Keratinocyte (primary cell): ENCODE results near the gene NPAS3. TPM values are rescaled to one million over a fixed set of nuclear protein-coding genes. Genes with fewer than 3 reads are reported as not detected.

Experiments used
- DNase-seq: peaks from one replicate; pipeline ENCODE4 v3.0.0-alpha.2; 2011; ENCODE audit warnings: low read depth, missing footprints, low spot score
- FAIRE-seq: peaks from 2 replicates; lab custom pipeline; 2011; peaks lifted over from hg19 to GRCh38; lab: Jason Lieb, UNC
- H2AFZ ChIP-seq: 2 replicates; pipeline ENCODE4 v1.6.0; 2012; ENCODE audit warnings: low read length, control low read depth, inconsistent platforms; ENCODE audit not compliant: control insufficient read depth
- H3K27ac ChIP-seq: 2 replicates; pipeline ENCODE4 v1.5.1; 2011; ENCODE audit warnings: low read length; ENCODE audit not compliant: control insufficient read depth, insufficient read depth
- H3K27me3 ChIP-seq: 3 replicates; pipeline ENCODE4 v1.6.0; 2011; ENCODE audit warnings: low read length; ENCODE audit not compliant: control insufficient read depth, insufficient read depth; ENCODE audit errors: extremely low read depth
- H3K36me3 ChIP-seq, 2 experiments: 2 replicates in 1 of 2; 3 replicates in 1 of 2; pipeline ENCODE4 v1.5.1; 2011; ENCODE audit warnings: low read length in 2 of 2, mild to moderate bottlenecking in 1 of 2; ENCODE audit not compliant: control insufficient read depth in 2 of 2, insufficient read depth in 2 of 2; ENCODE audit errors: extremely low read depth in 1 of 2
- H3K4me1 ChIP-seq: 3 replicates; pipeline ENCODE4 v1.5.1; 2011; ENCODE audit warnings: low read length; ENCODE audit not compliant: control insufficient read depth, insufficient read depth; ENCODE audit errors: extremely low read depth
- H3K4me2 ChIP-seq: 3 replicates; pipeline ENCODE4 v1.6.0; 2011; ENCODE audit warnings: low read depth, low read length; ENCODE audit not compliant: control insufficient read depth, insufficient read depth; ENCODE audit errors: extremely low read depth
- H3K4me3 ChIP-seq, 3 experiments: fragments of 200-600 bp in 1 of 3; sonication (generic) in 1 of 3; 2 replicates in 2 of 3; 3 replicates in 1 of 3; pipeline ENCODE4 v1.5.1; 2011 to 2016; ENCODE audit warnings: low read length in 3 of 3, mild to moderate bottlenecking in 3 of 3, control low read depth in 2 of 3, inconsistent platforms in 1 of 3, low read depth in 1 of 3, mixed read lengths in 1 of 3, mixed run types in 1 of 3, moderate library complexity in 1 of 3; ENCODE audit not compliant: control insufficient read depth in 2 of 3, insufficient read depth in 2 of 3; ENCODE audit errors: extremely low read depth in 1 of 3
- H3K79me2 ChIP-seq: 2 replicates; pipeline ENCODE4 v1.6.0; 2012; ENCODE audit warnings: low read length; ENCODE audit not compliant: control insufficient read depth, insufficient read depth
- H3K9ac ChIP-seq: 3 replicates; pipeline ENCODE4 v1.6.0; 2011; ENCODE audit warnings: low read length; ENCODE audit not compliant: control insufficient read depth, insufficient read depth; ENCODE audit errors: extremely low read depth
- H3K9me1 ChIP-seq: 3 replicates; pipeline ENCODE4 v1.6.0; 2011; ENCODE audit warnings: low read length; ENCODE audit not compliant: control insufficient read depth, insufficient read depth; ENCODE audit errors: extremely low read depth
- H3K9me3 ChIP-seq: 2 replicates; pipeline ENCODE4 v1.5.1; 2012; ENCODE audit warnings: low read depth, low read length; ENCODE audit not compliant: control insufficient read depth
- H4K20me1 ChIP-seq: 3 replicates; pipeline ENCODE4 v1.6.0; 2011; ENCODE audit warnings: low read length; ENCODE audit not compliant: control insufficient read depth, insufficient read depth; ENCODE audit errors: extremely low read depth
- EZH2 ChIP-seq: IDR thresholded peaks from one replicate; pipeline ENCODE4 v1.6.1; 2012; ENCODE audit warnings: inconsistent platforms, mild to moderate bottlenecking, low read length, moderate library complexity
- dilution Hi-C: fragments of 300-500 bp; cut with MboI; formaldehyde crosslinking; loops from one replicate; pipeline ENCODE4 v1.7.0; 2020; ENCODE audit warnings: low sequenced_read_pairs; ENCODE audit not compliant: extremely low pct_ligation_motif_present
- polyA plus RNA-seq, 5 experiments: library from polyadenylated mRNA; depleted of rRNA in 3 of 5; stranded (reverse) in 3 of 5; stranded (forward) in 1 of 5; unstranded in 1 of 5; fragments of >200 nt; gene quantifications; 1 replicate in 1 of 5; 2 replicates in 3 of 5; 3 replicates in 1 of 5; pipeline versions ENCODE4 v1.2.1 to v1.2.3, GENCODE V29; 2011 to 2012; ENCODE audit warnings: missing spikeins in 2 of 5, low read depth in 1 of 5, low replicate concordance in 1 of 5
- TF ChIP-seq, protein P1 (sequence below), 3 experiments: IDR thresholded peaks in 1 of 3; conservative IDR thresholded peaks in 1 of 3; optimal IDR thresholded peaks in 1 of 3; 2 replicates in 2 of 3; 3 replicates in 1 of 3; pipeline versions ENCODE3 to v1.5.1; 2011; ENCODE audit warnings: low read length in 3 of 3, mild to moderate bottlenecking in 3 of 3, moderate library complexity in 2 of 3, control low read depth in 1 of 3, inconsistent platforms in 1 of 3; ENCODE audit not compliant: insufficient read depth in 2 of 3; ENCODE audit errors: extremely low read depth in 1 of 3

The NPAS3 gene
- polyA plus RNA-seq, 1 donor (not counting 4 experiments of a cell fraction or from before 2014, with no cell fraction given) = 0.07 TPM

DNA sequence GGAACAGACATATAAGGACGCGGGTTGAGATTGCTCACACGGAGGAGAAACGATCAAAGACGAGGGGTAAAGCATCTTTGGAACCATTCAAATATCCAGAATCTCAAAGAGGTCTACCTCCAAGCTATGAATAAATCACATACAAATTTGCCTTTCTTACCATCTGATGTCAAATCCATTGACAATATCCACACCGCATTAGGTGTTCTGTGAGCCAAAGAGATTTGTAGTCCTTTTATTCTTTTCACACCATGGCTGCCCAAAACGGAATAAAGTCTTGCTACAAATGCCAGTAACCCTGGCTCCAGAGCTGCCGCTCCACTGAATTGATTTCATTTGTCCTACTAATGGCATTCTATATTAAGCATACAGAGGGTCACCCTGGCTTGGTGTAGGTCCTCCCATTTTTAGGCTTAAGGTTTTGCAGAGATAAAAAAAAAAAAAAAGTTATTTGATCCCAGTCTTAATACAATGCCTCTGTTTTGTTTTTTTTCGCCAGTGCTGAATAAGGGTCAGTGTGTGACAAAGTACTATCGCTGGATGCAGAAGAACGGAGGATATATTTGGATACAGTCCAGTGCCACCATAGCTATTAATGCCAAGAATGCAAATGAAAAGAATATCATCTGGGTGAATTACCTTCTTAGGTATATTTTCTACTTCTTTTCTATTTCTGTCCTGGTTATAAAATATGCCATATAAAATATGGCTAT is 854.9 kb downstream of the NPAS3 start:
- DNase-seq (no peak), FAIRE-seq (no peak)
- no peak for TF ChIP-seq EZH2
- TF ChIP-seq, protein P1, sequence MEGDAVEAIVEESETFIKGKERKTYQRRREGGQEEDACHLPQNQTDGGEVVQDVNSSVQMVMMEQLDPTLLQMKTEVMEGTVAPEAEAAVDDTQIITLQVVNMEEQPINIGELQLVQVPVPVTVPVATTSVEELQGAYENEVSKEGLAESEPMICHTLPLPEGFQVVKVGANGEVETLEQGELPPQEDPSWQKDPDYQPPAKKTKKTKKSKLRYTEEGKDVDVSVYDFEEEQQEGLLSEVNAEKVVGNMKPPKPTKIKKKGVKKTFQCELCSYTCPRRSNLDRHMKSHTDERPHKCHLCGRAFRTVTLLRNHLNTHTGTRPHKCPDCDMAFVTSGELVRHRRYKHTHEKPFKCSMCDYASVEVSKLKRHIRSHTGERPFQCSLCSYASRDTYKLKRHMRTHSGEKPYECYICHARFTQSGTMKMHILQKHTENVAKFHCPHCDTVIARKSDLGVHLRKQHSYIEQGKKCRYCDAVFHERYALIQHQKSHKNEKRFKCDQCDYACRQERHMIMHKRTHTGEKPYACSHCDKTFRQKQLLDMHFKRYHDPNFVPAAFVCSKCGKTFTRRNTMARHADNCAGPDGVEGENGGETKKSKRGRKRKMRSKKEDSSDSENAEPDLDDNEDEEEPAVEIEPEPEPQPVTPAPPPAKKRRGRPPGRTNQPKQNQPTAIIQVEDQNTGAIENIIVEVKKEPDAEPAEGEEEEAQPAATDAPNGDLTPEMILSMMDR (optimal IDR thresholded peaks at IDR 0.05 in 1 of 3, IDR thresholded peaks at IDR 0.05 in 1 of 3, conservative IDR thresholded peaks at IDR 0.05 in 1 of 3; ENCODE audit: extremely low read depth in 1 of 3, insufficient read depth in 2 of 3, low read length in 3 of 3) = no peak
- no peak overlapping the region for H3K4me2 ChIP-seq
- H3K27me3 ChIP-seq = no peaks in the 10 kb centered on the region
- H3K9ac ChIP-seq = no peak overlapping the region
- H3K9me1 ChIP-seq = no peaks in the 10 kb centered on the region
- no peak overlapping the region for H2AFZ ChIP-seq
- no peaks in the 10 kb centered on the region for H3K36me3 ChIP-seq
- H3K4me3 ChIP-seq = no peak overlapping the region
- dilution Hi-C loops = loop anchor here (25.0 kb wide), 1 partner anchor 1206 kb away; no protein-coding TSS in a partner anchor
- peaks cover 15% of the 10 kb centered on the region for H3K4me1 ChIP-seq
- no peaks in the 10 kb centered on the region for H3K9me3 ChIP-seq
- no peaks in the 10 kb centered on the region for H3K79me2 ChIP-seq
- no peak overlapping the region for H3K27ac ChIP-seq
- no peaks in the 10 kb centered on the region for H4K20me1 ChIP-seq

DNA sequence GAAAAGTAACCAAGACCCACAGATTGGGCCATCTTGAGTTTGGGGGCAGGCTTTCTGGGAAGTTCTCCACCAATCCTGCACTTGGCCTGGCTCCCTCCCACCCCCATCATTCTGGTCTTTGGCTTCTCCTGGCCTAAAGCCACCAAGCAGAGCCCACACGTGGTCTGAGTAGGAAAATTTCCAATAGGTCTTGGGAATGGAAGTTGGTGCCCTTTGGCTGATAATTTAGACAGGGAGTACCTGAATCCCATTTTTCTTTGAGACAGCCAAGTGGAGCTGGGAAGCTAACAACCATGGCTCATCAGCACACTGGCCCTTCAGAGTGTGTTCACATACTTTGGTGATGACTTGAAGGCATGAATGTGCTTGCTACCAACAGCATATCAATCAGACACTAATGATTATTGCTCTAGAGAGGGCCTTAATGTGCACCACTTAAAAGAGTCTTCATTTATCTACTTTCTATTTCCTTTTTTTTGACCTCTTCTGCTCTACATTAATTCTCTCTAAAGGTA is 856.2 kb downstream of the NPAS3 start:
- H3K27me3 ChIP-seq = no peaks in the 10 kb centered on the region
- peak; percentile 13 for DNase-seq
- H2AFZ ChIP-seq = no peak overlapping the region

More for the DNA sequence above, 856.2 kb downstream of the NPAS3 start:
- H3K9me3 ChIP-seq = no peaks in the 10 kb centered on the region
- no peaks in the 10 kb centered on the region for H3K9me1 ChIP-seq
- H3K9ac ChIP-seq = no peak overlapping the region
- no peak overlapping the region for H3K4me3 ChIP-seq
- no peaks in the 10 kb centered on the region for H3K36me3 ChIP-seq
- H4K20me1 ChIP-seq = no peaks in the 10 kb centered on the region
- no peak overlapping the region for H3K27ac ChIP-seq
- dilution Hi-C loops = loop anchor here (25.0 kb wide), 1 partner anchor 1208 kb away; no protein-coding TSS in a partner anchor
- TF ChIP-seq, protein P1 (optimal IDR thresholded peaks at IDR 0.05 in 1 of 3, IDR thresholded peaks at IDR 0.05 in 1 of 3, conservative IDR thresholded peaks at IDR 0.05 in 1 of 3; ENCODE audit: extremely low read depth in 1 of 3, insufficient read depth in 2 of 3, low read length in 3 of 3) = no peak
- TF ChIP-seq EZH2 = no peak
- H3K79me2 ChIP-seq = no peaks in the 10 kb centered on the region
- H3K4me2 ChIP-seq = peak overlapping the region; percentile 22
- FAIRE-seq = peak; percentile 71
- peaks cover 15% of the 10 kb centered on the region for H3K4me1 ChIP-seq
